Activated CD4-positive, CD25-positive, alpha-beta regulatory T cell treated with anti-CD3 and anti-CD28 coated beads, Interleukin-2, amount 50 U/mL, for 24 hours (primary cell): ENCODE measurements around the gene MPND.

ENCODE experiments used
- ATAC-seq, 2 donors: fragments of 150-1000 bp; cut with Tn5 transposase; one replicate each; pipeline ENCODE4 v1.10.0; 2021; ENCODE audit warnings: mild to moderate bottlenecking in 1 of 2, moderate library complexity in 1 of 2

The MPND gene

GRCh38 chr19:4385291-4386040, 42.1 kb downstream of the MPND start:
- ATAC-seq: no peak

GRCh38 chr19:4386041-4386782, 42.9 kb downstream of the MPND start:
- no peak for ATAC-seq

- ATAC-seq: no peak
Measured at GRCh38 chr19:4388337-4389063, 45.1 kb downstream of the MPND start.

GRCh38 chr19:4389064-4389375, 45.7 kb downstream of the MPND start:
- ATAC-seq: no peak

GRCh38 chr19:4389511-4390016, 46.2 kb downstream of the MPND start:
- no peak for ATAC-seq

GRCh38 chr19:4390017-4390566, 46.7 kb downstream of the MPND start:
- ATAC-seq: no peak

- no peak for ATAC-seq
Measured at GRCh38 chr19:4390567-4391305, 47.4 kb downstream of the MPND start.

GRCh38 chr19:4391306-4391693, 47.9 kb downstream of the MPND start:
- no peak for ATAC-seq

GRCh38 chr19:4391701-4392483, 48.5 kb downstream of the MPND start:
- ATAC-seq: no peak

- ATAC-seq: no peak
Measured at GRCh38 chr19:4393947-4394590, 50.7 kb downstream of the MPND start.

GRCh38 chr19:4396949-4397783, 53.8 kb downstream of the MPND start:
- no peak for ATAC-seq

GRCh38 chr19:4399812-4400134, 56.4 kb downstream of the MPND start:
- ATAC-seq: peak; percentile 0 to 1

GRCh38 chr19:4400135-4400936, 57.0 kb downstream of the MPND start, which contains the start of gene SH3GL1:
Gene SH3GL1, minus strand, starts transcription at chr19:4400547. Its CDS starts 179 bp downstream, at chr19:4400368.
- peak; percentile 63 to 73 for ATAC-seq

- ATAC-seq: no peak
Measured at GRCh38 chr19:4401769-4402170, 58.4 kb downstream of the MPND start.

- peak; percentile 92 to 94 for ATAC-seq
Measured at GRCh38 chr19:4402171-4403004, 59.0 kb downstream of the MPND start, which contains the start of gene CHAF1A. Gene CHAF1A, plus strand, starts transcription at chr19:4402640. Its CDS starts 123 bp downstream, at chr19:4402763.

- no peak for ATAC-seq
Measured at GRCh38 chr19:4403005-4403761, 59.8 kb downstream of the MPND start.

GRCh38 chr19:4405977-4406376, 62.6 kb downstream of the MPND start:
- ATAC-seq: no peak
